MG63 (cell line): ENCODE results near the gene ANP32A. TPM values are rescaled to one million over a fixed set of nuclear protein-coding genes. Genes with fewer than 3 reads are reported as not detected.
"Not testable (repeated sequence)": the region's sequence is repeated elsewhere in the genome, so short reads cannot be mapped to it uniquely, and the experiment has no call there.

Experiments
- DNase-seq: peaks from one replicate; pipeline ENCODE4 v3.0.0-alpha.2; 2020
- H3K27me3 ChIP-seq: fragments of 250-450 bp; sonication (Bioruptor Pico); 2 replicates; pipeline ENCODE4 v1.5.1; 2020; ENCODE audit warnings: mild to moderate bottlenecking, moderate library complexity
- H3K36me3 ChIP-seq: fragments of 250-450 bp; sonication (Bioruptor Pico); 2 replicates; pipeline ENCODE4 v1.5.1; 2020; ENCODE audit warnings: mild to moderate bottlenecking, moderate library complexity
- H3K4me3 ChIP-seq: fragments of 250-450 bp; sonication (Bioruptor Pico); 2 replicates; pipeline ENCODE4 v1.5.1; 2020; ENCODE audit warnings: mild to moderate bottlenecking, moderate library complexity
- H3K9me3 ChIP-seq: fragments of 250-450 bp; sonication (Bioruptor Pico); 2 replicates; pipeline ENCODE4 v1.5.1; 2020; ENCODE audit warnings: mild to moderate bottlenecking, moderate library complexity
- total RNA-seq: library from RNA; depleted of rRNA; stranded (reverse); fragments of >200 nt; shearing (Covaris generic); gene quantifications from 2 replicates; pipeline ENCODE4 v1.2.3, GENCODE V29; 2014; ENCODE audit warnings: low replicate concordance

Gene ANP32A
- total RNA-seq, 1 experiment from 2014 or later: 44.3 TPM

DNA sequence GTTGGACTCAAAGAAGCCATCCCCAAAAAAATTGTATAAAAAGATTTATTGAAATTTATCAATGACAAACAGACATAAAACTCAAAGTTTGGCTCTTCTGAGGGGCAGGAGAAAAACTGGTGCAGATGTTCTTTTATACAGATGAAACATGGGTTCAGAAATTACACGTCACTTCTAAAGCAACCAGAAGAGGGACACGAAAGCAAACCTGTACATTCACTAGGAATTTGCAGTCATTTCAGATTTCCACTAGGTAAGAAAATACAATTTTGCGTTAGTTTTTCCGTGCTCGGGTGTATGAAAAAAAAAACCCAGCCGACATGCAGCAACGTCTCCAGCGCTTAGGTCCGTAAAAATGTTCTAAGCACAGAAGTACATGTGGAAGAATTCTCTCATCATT is 41.8 kb downstream of the ANP32A start:
- DNase-seq: no peak
- peaks cover 61% of the 10 kb centered on the region for H3K36me3 ChIP-seq
- no peaks in the 10 kb centered on the region for H3K27me3 ChIP-seq
- no peaks in the 10 kb centered on the region for H3K9me3 ChIP-seq
- H3K4me3 ChIP-seq: no peak overlapping the region

DNA sequence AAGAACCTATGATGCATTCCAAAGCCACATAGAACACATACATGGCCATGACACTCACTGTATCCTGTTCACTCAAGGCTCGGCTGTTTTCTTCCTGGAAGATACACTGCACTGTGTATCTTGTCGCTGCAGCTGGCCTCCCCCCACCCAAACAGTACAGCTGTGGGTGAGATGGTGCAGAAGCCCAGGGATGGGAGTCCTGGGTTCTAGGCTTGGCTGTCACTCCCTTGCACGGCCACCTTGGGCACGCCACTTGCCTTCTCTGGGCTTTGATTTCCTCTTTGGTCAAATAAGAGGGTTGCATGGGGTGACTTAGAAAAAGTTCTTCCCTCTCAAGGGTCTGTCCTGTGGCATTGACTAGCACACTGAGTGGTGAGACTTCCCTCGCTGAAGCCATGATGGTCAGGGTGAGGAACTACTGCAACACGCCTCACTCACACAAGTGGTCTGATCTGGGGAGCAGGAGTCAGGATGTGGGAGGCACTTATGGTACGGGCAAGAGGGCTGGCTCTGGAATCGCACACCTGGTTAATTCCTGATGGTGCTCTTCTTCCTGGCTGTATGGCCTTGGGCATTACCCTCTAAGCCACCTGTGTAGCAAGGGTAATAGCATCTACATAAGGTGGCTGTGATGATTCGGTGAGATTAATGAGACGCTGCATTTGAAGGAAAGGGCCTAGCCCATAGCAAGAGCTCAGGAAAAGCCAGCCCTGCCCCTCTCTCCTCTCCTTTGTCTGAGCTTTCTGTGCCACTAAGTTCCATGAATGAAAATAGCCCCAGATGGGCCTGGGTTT is 44.0 kb downstream of the ANP32A start:
- Histone ChIP-seq H3K27me3 (no peaks in the 10 kb centered on the region), H3K4me3 (no peak overlapping the region), H3K36me3 (peaks cover 41% of the 10 kb centered on the region), H3K9me3 (no peaks in the 10 kb centered on the region)
- DNase-seq: no peak

DNA sequence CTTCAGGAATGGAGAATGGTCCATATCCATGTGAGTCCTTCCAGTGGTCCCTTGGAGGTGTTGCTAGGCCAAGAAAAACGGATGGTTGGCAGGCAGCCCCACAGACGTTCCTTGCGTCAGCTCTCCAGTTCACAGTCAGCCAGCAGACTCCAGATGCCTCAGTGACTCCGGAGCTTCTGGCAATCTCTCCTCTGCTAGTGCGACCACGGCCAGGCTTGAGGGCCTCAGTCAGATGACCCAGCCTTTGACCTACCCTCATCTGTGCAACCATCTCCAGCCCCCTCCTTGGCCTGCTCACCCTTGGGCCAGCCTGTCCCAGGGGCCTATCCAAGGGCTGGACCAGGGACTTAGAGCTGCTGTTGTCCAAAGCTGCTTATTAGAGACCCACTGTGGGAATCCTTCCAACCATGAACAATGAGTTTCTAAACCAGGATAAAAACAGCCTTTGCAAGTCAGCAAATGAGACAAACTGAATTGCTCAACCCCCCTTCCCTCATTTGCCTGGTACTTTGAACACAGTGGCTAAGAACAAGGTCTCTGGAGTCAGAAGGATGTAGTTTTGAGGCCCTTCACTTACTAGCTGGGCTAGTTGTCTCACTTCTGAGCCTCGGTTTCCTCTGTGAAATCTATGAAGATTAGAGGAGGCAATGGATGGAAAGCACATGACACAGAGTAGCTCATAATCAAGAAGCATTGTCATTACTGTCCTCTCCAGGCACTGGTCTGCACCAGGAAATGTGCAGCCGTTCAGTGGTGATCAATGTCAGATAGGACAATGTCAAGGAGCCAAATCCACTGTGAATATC is 44.8 kb downstream of the ANP32A start:
- Histone ChIP-seq H3K4me3 (no peak overlapping the region), H3K36me3 (peaks cover 39% of the 10 kb centered on the region), H3K9me3 (no peaks in the 10 kb centered on the region), H3K27me3 (no peaks in the 10 kb centered on the region)
- DNase-seq: peak; percentile 76

DNA sequence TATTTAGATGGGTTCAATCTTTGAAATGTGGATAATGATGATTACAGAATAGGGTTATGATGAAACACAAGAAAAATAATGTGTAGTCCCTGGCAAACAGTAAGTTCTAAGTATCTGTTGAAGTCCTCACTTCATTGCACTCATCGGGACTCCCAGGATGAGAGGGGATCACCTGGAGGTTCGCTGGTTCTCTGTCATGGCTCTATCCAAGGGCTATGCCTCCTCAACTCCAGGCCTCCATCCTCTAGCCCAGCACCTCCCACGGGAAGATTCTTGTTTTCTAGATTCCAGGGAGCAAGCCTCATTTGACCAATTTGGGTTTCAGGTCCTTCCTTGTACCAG is 45.5 kb downstream of the ANP32A start:
- H3K36me3 ChIP-seq: peaks cover 33% of the 10 kb centered on the region
- no peak for DNase-seq

DNA sequence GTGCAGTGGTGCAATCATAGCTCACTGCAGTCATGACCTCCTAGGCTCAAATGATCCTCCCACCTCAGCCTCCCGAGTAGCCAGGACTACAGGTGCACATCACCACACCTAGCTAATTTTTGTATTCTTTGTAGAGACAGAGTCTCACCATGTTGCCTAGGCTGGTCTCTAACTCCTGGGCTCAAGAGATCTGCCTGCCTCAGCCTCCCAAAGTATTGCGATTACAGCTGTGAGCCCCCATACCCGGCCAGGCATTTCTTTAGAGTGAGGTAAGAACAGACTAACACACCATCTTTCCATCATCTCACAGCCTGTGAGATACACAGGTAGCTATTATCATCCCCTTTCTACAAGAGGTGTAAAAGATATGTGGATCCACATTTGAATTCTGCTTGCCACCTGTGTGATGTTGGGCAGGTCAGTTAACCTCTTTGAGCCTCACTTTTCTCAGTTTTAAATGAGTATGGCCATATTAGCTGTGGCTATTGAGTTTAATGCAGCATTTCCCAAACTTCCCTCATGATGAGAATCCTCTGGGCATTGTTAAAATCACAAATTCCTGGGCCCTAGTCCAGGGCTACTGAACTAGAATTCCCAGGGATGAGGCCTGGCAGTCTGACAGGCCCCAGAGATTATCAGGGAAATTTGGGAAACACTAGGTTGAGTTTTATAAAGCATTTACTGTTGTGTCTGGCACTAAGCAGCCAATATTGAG is 46.0 kb downstream of the ANP32A start:
- H3K9me3 ChIP-seq: no peaks in the 10 kb centered on the region
- no peak overlapping the region for H3K4me3 ChIP-seq
- no peaks in the 10 kb centered on the region for H3K27me3 ChIP-seq
- peak; percentile 45 for DNase-seq
- peaks cover 29% of the 10 kb centered on the region for H3K36me3 ChIP-seq

More for the DNA sequence above, 45.5 kb downstream of the ANP32A start:
- no peaks in the 10 kb centered on the region for H3K27me3 ChIP-seq
- no peak overlapping the region for H3K4me3 ChIP-seq
- H3K9me3 ChIP-seq: no peaks in the 10 kb centered on the region

DNA sequence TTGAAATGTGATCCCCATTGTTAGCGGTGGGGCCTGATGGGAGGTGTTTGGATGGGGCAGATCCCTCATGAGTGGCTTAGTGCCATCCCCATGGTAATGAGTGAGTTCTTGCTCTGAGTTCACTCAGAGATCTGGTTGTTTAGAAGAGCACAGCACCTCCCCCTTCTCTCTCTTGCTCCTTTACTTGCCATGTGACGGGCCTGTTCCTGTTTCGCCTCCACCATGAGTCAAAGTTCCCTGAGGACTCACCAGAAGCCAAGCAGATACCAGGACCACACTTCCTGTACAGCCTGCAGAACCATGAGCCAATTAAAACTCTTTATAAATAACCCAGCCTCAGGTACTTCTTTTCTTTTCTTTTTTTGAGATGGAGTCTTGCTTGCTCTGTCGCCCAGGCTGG is 46.6 kb downstream of the ANP32A start:
- Histone ChIP-seq H3K36me3 (peaks cover 24% of the 10 kb centered on the region), H3K9me3 (no peaks in the 10 kb centered on the region), H3K4me3 (no peak overlapping the region), H3K27me3 (no peaks in the 10 kb centered on the region)
- DNase-seq: no peak

DNA sequence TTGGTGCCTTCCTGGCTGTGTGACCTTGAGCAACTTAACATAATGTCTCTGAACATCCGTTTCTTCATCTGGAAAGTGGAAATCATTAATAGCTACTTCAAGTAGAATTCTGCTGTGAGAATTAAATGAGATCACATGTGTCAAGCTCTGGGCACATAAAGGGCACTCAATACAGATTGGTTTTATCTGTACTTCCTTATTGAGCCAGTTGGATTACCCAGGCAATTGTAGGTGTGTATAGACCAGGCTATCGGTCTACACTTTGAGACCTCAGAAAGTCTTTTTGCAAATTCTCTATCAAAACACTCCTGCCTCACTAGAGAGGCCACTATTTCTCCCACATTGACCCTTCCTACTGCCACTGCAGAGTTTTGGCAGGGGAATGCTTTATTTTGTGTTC is 47.7 kb downstream of the ANP32A start:
- Histone ChIP-seq H3K36me3 (peaks cover 17% of the 10 kb centered on the region), H3K4me3 (no peak overlapping the region), H3K9me3 (no peaks in the 10 kb centered on the region), H3K27me3 (no peaks in the 10 kb centered on the region)
- DNase-seq: no peak

DNA sequence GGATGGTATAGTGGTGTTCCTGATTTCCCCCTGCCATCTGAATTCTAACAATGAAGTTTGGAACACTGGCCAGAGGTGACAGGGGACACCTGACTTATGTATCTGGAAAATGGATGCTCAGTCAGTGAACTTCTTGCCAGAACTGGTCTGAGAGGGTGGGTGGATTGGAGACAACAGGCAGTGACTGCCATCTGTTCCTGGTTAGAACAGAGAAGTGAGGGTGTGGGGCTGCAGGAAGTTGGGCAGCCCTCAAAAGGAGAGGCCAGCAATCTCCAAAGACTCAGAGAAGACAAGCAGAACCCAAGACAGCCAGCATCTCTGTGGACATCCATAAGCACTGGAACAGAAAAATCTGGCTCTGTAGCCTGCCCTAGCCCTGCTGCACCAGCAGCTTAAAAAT is 50.5 kb downstream of the ANP32A start:
- Histone ChIP-seq H3K27me3 (no peaks in the 10 kb centered on the region), H3K36me3 (no peaks in the 10 kb centered on the region), H3K9me3 (no peaks in the 10 kb centered on the region), H3K4me3 (no peak overlapping the region)
- DNase-seq: no peak

DNA sequence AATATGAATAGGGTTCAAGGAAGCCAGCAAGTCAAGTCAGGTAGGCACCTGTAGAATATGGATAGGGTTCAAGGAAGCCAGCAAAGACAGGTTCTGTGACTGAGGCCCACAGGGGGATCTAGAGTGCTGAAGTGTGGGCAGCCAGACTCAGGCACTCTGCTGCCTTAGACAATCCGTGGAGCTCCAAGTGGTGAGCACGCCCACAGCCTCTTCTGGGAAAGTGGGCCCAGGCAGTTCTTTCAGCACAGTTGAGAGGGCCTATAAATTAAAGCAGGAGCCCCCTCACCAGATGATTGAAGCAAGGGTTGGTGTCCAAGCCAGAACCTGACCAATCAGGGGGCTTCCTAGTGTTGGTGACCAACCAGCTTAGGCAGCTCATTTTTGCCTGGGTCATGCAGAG is 51.0 kb downstream of the ANP32A start:
- Histone ChIP-seq H3K9me3 (no peaks in the 10 kb centered on the region), H3K27me3 (no peaks in the 10 kb centered on the region), H3K36me3 (no peaks in the 10 kb centered on the region), H3K4me3 (no peak overlapping the region)
- no peak for DNase-seq

DNA sequence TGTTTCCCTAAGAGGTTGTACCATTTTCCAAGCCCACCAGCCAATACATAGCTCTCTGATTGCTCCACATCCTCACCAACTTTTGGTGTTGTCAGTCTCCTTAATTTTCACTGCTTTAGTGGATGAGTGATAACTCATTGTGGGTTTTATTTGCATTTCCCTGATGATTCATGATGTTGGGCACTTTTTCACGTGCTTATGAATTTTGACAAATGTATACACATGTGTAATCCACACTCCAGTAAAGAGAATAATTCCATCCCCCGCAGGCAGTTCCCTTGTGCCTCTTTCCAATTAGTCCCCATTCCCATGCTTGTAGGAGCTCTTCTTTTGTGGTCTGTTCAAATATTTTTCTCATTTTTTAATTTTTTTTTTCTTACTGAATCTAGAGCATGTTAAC is 52.4 kb downstream of the ANP32A start:
- Histone ChIP-seq H3K4me3 (no peak overlapping the region), H3K9me3 (no peaks in the 10 kb centered on the region), H3K36me3 (no peaks in the 10 kb centered on the region), H3K27me3 (no peaks in the 10 kb centered on the region)
- peak; percentile 45 for DNase-seq

DNA sequence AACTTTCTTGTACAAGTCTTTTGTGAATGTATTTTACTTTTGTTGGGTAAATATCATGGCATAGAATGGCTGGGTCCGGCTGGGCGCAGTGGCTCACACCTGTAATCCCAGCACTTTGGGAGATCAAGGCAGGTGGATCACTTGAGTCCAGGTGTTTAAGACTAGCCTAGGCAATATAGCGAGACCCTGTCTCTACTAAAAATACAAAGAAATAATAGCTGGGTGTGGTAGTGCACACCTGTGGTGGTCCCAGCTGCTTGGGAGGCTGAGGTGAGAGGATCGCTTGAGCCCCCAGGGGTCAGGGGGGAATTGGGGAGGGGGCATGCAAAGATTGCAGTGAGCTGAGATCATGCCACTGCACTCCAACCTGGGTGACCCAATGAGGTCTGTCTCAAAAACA is 52.9 kb downstream of the ANP32A start:
- no peak overlapping the region for H3K4me3 ChIP-seq
- H3K36me3 ChIP-seq: no peaks in the 10 kb centered on the region
- DNase-seq: no peak
- H3K9me3 ChIP-seq: no peaks in the 10 kb centered on the region
- no peaks in the 10 kb centered on the region for H3K27me3 ChIP-seq

DNA sequence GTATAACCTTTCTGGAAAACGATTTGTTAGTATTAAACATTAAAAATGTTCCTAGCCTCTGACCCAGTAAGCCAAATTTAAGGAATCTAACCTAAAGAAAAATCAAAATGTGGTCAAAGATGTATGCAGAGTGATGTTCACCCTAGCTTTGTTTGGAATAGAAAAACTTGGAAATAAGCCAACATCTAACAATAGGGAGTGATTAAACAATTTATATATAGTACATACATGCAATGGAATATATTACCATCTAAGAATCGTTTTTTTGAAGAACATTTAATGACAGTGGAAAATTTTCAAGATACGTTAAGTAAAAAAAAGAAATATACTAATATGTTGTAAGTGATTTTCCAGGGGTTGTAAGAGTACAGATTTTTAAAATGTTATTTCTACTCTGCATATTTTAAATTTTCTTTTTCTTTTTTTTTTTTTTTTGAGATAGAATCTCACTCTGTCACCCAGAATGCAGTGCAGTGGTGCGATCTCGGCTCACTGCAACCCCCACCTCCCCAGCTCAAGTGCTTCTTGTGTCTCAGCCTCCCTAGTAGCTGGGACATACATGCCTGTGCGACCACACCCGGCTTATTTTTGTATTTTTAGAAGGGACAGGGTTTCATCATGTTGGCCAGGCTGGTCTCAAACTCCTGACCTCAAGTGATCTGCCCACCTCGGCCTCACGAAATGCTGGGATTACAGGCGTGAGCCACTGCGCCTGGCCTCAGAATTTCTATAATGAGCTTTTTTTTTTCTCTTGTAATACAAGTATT is 54.9 kb downstream of the ANP32A start:
- no peak overlapping the region for H3K4me3 ChIP-seq
- DNase-seq: no peak

DNA sequence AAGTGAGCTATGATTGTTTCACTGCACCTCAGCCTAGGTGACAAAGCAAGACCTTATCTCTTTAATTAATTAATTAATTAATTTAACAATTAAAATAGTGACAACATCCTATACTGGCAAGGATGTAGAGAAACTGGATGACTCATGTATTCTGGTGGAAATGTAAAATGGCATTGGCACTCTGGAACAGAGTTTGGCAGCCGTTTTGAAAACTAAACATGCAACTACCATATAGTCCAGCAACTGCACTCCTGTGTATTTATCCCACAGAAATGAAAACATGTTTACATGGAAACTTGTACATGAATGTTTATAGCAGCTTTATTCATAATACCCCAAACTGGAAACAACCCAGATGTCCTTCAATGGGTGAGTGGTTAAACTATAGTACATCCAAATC is 56.6 kb downstream of the ANP32A start:
- H3K36me3 ChIP-seq: no peaks in the 10 kb centered on the region
- no peak overlapping the region for H3K4me3 ChIP-seq
- H3K9me3 ChIP-seq: no peaks in the 10 kb centered on the region
- H3K27me3 ChIP-seq: no peaks in the 10 kb centered on the region
- DNase-seq: peak; percentile 64

More for the DNA sequence above, 54.9 kb downstream of the ANP32A start:
- no peaks in the 10 kb centered on the region for H3K36me3 ChIP-seq
- no peaks in the 10 kb centered on the region for H3K9me3 ChIP-seq
- no peaks in the 10 kb centered on the region for H3K27me3 ChIP-seq

DNA sequence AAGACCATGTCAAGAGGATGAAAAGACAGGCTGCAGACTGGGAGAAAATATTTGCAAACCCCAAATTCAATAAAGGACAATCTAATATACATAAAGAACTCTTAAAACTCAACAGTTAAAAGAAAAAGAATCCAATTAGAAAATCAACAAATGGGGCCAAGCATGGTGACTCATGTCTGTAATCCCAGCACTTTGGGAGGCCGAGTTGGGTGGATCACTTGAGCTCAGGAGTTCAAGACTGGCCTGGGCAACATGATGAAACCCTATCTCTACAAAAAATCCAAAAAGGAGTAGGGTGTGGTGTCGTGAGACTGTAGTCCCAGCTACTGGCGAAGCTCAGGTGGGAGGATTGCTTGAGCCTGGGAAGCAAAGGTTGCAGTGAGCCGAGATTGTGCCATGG is 57.6 kb downstream of the ANP32A start:
- DNase-seq: peak; percentile 24
- no peaks in the 10 kb centered on the region for H3K9me3 ChIP-seq

DNA sequence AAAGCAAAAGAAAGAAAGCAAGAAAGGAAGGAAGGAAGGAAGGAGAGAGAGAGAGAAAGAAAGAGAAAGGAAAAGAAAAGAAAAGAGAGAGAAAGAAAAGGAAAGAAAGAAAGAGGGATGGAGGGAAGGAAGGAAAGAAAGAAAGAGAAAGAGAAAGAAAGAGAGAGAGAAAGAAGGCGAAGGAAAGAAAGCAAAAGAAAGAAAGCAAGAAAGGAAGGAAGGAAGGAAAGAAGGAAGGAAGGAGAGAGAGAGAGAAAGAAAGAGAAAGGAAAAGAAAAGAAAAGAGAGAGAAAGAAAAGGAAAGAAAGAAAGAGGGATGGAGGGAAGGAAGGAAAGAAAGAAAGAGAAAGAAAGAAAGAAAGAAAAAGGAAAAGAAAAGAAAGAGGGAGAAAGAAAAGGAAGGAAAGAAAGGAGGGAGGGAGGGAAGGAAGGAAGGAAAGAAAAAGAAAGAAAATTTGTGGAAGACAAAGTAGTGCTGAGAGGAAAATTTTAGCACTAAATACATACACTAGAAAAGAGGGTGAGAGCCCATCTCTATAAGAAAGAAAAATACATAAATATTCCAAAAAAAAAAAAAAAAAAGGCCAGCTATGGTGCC is 60.6 kb downstream of the ANP32A start:
- H3K9me3 ChIP-seq, H3K4me3 ChIP-seq, H3K36me3 ChIP-seq, DNase-seq, H3K27me3 ChIP-seq: not testable (repeated sequence)

More for the DNA sequence above, 57.6 kb downstream of the ANP32A start:
- Histone ChIP-seq H3K4me3 (no peak overlapping the region), H3K36me3 (no peaks in the 10 kb centered on the region), H3K27me3 (no peaks in the 10 kb centered on the region)

DNA sequence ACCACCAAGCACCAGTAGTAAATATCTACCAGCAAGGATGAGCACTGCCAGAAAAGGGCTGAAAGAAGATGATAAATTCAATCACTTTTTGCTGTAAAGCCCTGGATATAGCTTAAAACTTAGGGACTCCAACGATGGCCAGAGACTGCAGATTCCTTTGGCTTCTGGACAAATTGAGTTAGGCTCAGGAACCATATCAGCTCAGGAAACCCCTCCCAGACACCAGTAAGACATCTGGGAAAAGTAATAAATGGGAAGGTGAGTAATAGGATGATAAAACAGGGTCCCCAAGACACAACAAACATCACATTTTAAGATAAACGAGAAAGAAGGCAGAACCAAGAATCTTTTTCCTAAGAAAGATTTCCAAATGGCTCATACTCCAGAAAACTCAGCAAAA is 65.0 kb downstream of the ANP32A start:
- DNase-seq: no peak
- Histone ChIP-seq H3K4me3 (no peak overlapping the region), H3K27me3 (no peaks in the 10 kb centered on the region), H3K36me3 (no peaks in the 10 kb centered on the region), H3K9me3 (no peaks in the 10 kb centered on the region)
